Mucosa of descending colon (tissue), 3 donors: Measurements from ENCODE around the gene CPA1. TPM values are rescaled to one million over a fixed set of nuclear protein-coding genes. Genes with fewer than 3 reads are reported as not detected.

Source experiments
- ATAC-seq: fragments of 200-7000 bp; cut with Tn5 transposase; one replicate; pipeline ENCODE4 v1.9.1; 2020; ENCODE audit warnings: mild to moderate bottlenecking, moderate library complexity
- DNase-seq, 3 donors: peaks; one replicate each; pipeline ENCODE4 v3.0.0-alpha.2; 2020
- H3K36me3 ChIP-seq: fragments of 200-600 bp; one replicate; pipeline ENCODE4 v1.8.0; 2021; ENCODE audit warnings: low read depth, mild to moderate bottlenecking
- H3K4me1 ChIP-seq: fragments of 200-600 bp; one replicate; pipeline ENCODE4 v1.8.0; 2021; ENCODE audit warnings: low read depth, mild to moderate bottlenecking
- H3K4me3 ChIP-seq: fragments of 200-600 bp; one replicate; pipeline ENCODE4 v1.8.0; 2021; ENCODE audit warnings: mild to moderate bottlenecking
- H3K9me3 ChIP-seq: fragments of 200-600 bp; one replicate; pipeline ENCODE4 v1.8.0; 2021; ENCODE audit warnings: mild to moderate bottlenecking
- intact Hi-C, 2 donors: fragments of 100-400 bp; cut with DNase I in 1 of 2; cut with micrococcal nuclease in 1 of 2; formaldehyde crosslinking; loops; one replicate each; pipeline versions ENCODE4 v1.11.0 to v1.11.1; 2022; cut with DNase I, micrococcal nuclease
- total RNA-seq, 3 donors: library from RNA; stranded (reverse); fragmentation: NEBNext Ultra II Directional in 2 of 3; extraction: Animal tissue kit (Norgen Biotek cat#: 25700) in 2 of 3; gene quantifications; one replicate each; pipeline versions ENCODE4 v1.2.1 to v1.2.4, GENCODE V29; 2021 to 2023
- TF ChIP-seq, protein P1 (sequence below): fragments of 200-600 bp; IDR thresholded peaks from one replicate; pipeline ENCODE4 v1.8.0; 2022; ENCODE audit warnings: antibody characterized with exemption, mild to moderate bottlenecking
- donor health status: DM: no; HTN: no; CAD: no; lungs with moderate emphysema.
- donor health status: DM: no; HTN: no; CAD: no.
- donor health status: DM: no; HTN: yes; CAD: no.

CPA1 gene
- total RNA-seq, 3 donors from 2014 or later, result not detected

DNA sequence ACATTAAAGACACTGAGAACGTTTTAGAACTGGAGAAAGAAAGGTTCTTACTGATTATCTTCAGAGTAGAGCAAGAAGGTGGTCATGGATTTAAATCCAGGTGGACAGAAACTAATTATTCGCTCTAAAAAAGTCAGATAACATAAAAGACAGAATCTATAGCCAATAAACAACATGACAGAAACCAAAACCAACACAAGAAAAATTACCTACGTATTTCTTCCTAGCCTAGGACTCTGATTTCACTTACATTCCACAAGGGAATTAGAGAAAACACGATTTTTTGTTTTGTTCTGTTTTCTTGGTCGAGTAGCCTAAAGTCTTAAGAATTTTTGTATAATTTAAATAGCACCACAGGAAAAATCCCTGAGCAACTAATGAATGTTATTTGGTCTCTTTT is 15.1 kb downstream of the CPA1 start:
- no peaks in the 10 kb centered on the region for H3K4me1 ChIP-seq
- no peak overlapping the region for H3K4me3 ChIP-seq
- H3K9me3 ChIP-seq, result no peaks in the 10 kb centered on the region
- ATAC-seq (no peak), DNase-seq (no peak)
- TF ChIP-seq, protein P1, sequence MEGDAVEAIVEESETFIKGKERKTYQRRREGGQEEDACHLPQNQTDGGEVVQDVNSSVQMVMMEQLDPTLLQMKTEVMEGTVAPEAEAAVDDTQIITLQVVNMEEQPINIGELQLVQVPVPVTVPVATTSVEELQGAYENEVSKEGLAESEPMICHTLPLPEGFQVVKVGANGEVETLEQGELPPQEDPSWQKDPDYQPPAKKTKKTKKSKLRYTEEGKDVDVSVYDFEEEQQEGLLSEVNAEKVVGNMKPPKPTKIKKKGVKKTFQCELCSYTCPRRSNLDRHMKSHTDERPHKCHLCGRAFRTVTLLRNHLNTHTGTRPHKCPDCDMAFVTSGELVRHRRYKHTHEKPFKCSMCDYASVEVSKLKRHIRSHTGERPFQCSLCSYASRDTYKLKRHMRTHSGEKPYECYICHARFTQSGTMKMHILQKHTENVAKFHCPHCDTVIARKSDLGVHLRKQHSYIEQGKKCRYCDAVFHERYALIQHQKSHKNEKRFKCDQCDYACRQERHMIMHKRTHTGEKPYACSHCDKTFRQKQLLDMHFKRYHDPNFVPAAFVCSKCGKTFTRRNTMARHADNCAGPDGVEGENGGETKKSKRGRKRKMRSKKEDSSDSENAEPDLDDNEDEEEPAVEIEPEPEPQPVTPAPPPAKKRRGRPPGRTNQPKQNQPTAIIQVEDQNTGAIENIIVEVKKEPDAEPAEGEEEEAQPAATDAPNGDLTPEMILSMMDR, result no peak
- H3K36me3 ChIP-seq, result no peaks in the 10 kb centered on the region
- intact Hi-C loops, result no loop called here

GRCh38 chr7:130396109-130396508 is 15.8 kb downstream of the CPA1 start:
- H3K36me3 ChIP-seq, result no peaks in the 10 kb centered on the region
- H3K9me3 ChIP-seq, result no peaks in the 10 kb centered on the region
- ATAC-seq (no peak), DNase-seq (no peak)
- no peak overlapping the region for H3K4me3 ChIP-seq
- H3K4me1 ChIP-seq, result no peaks in the 10 kb centered on the region
- TF ChIP-seq, protein P1, result no peak
- intact Hi-C loops, result no loop called here

- Histone ChIP-seq H3K9me3 (no peaks in the 10 kb centered on the region), H3K4me1 (no peaks in the 10 kb centered on the region), H3K4me3 (no peak overlapping the region), H3K36me3 (no peaks in the 10 kb centered on the region)
- TF ChIP-seq, protein P1, result no peak
- no peak for ATAC-seq
- no peak for DNase-seq
- intact Hi-C loops, result no loop called here
Measured at GRCh38 chr7:130397051-130397757, 16.9 kb downstream of the CPA1 start.

DNA sequence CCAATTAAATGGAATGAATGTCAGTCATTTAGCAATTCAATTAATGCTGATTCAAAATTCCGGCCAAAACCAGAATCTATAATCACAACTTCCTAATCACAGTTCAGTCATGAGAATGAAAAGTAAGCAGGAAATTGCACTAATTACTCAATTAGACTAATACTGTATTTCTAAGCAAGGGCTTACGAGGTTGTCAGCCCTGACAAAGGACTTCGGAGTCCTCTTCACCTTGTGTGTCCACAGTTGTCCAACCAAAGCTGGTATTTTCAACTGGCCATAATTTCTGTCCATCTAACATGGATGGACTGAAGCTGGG is 17.4 kb downstream of the CPA1 start:
- no peaks in the 10 kb centered on the region for H3K9me3 ChIP-seq
- H3K4me1 ChIP-seq, result no peaks in the 10 kb centered on the region
- TF ChIP-seq, protein P1, result no peak
- H3K36me3 ChIP-seq, result no peaks in the 10 kb centered on the region
- ATAC-seq (no peak), DNase-seq (no peak)
- intact Hi-C loops, result no loop called here
- no peak overlapping the region for H3K4me3 ChIP-seq

DNA sequence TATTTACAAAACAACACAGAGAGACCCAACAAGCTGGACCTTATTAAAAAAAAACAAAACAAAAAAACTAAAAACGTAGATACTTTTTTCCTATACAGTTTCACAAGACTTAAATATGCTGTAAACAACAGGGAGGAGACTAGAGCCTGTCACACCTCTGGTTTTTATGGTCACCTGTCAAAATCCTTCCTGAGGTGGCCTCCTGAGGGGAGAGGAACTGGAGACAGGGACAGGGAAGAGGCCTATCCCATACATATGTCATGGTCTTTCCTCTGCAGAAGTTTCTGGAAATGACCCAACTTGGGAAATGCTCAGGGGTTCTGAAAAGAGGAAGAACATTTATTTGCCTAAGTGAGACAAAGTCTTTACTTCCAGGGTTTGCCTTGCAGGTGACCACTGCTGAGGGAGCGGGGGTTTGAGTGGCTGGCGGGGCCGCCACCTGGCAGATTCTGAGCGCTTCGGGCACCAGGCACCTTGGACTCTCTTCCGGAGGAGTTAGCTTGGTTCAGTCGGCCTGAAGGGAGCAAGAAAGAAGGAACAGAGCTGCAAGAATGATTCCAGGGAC is 18.3 kb downstream of the CPA1 start:
- Histone ChIP-seq H3K4me3 (no peak overlapping the region), H3K36me3 (no peaks in the 10 kb centered on the region), H3K4me1 (no peaks in the 10 kb centered on the region), H3K9me3 (no peaks in the 10 kb centered on the region)
- ATAC-seq (no peak), DNase-seq (no peak)
- TF ChIP-seq, protein P1, result no peak
- intact Hi-C loops, result no loop called here
